NCI-H2171 (cell line): ENCODE data around the gene FER1L5.
"Not testable (repeated sequence)": the region's sequence is repeated elsewhere in the genome, so short reads cannot be mapped to it uniquely, and the experiment has no call there.

ENCODE experiments used
- DNase-seq: peaks from one replicate; lab custom pipeline; 2025; lab: John Stamatoyannopoulos, UW

FER1L5 gene

DNA sequence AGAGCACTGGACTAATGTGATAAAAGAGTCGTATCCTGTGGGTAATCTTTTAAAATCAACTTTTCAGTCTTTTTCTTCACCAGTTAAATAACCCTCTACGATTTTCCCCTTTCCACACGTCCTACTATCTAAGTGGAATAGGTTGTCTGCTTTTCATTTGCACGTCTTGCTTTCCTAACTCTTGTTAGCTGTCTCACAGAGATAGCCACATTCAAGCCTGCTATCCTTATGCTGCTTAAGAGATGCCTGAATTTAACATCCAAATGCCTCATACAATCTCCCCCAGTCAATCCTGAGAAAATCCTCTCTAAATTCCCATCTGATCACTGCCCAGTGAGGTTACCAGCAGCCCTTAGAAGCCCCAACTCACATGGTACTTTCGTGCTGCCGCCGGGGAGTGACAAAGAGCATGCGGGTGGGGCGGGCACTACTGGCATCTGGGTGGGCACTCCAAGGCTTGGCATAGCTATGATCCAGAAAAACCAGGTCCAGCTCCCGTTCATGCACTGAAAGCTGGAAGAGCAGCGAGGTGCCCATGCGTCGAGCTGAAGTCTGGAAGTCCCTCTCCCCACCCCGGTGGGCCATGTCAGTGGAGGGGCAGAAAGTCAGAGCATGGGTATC lies 5.9 kb upstream of the FER1L5 start:
- no peak for DNase-seq

DNA sequence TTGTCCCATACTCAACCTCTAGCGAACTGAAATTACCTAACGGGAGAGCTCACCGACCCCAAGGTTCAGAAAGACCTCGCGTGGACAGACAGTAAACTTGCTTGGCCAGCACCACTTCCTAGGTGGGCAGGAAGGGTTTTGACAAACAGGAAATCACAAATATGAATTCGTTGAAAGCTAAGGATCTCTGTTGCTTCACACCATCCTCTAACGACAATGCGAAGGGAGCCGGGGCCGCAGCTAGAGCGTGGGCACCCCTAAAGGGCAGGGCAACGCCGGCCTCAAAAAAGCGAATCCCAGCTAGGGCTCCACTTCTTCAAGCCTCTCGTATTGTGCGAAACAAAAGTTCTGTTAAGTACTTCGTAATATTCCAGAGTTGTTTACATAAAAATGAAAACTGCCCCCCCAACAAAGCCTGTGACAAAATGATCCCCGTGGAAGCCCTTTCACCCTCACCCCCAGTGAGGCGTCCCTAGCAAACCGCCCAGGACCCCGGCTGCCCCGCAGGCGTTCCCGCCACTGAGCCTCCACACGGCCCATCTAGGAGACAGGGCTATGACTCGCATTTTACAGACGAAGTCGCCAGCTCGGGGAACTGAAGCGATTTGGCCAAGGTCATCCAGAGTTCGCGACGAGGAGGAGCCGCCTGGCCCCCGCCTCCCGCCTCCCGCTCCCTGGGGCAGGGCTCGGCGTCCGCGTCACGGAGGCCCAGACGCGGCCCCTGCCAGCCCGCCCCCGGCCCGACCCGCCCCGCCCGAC lies 5.0 kb upstream of the FER1L5 start:
- DNase-seq: peak; percentile 71

DNA sequence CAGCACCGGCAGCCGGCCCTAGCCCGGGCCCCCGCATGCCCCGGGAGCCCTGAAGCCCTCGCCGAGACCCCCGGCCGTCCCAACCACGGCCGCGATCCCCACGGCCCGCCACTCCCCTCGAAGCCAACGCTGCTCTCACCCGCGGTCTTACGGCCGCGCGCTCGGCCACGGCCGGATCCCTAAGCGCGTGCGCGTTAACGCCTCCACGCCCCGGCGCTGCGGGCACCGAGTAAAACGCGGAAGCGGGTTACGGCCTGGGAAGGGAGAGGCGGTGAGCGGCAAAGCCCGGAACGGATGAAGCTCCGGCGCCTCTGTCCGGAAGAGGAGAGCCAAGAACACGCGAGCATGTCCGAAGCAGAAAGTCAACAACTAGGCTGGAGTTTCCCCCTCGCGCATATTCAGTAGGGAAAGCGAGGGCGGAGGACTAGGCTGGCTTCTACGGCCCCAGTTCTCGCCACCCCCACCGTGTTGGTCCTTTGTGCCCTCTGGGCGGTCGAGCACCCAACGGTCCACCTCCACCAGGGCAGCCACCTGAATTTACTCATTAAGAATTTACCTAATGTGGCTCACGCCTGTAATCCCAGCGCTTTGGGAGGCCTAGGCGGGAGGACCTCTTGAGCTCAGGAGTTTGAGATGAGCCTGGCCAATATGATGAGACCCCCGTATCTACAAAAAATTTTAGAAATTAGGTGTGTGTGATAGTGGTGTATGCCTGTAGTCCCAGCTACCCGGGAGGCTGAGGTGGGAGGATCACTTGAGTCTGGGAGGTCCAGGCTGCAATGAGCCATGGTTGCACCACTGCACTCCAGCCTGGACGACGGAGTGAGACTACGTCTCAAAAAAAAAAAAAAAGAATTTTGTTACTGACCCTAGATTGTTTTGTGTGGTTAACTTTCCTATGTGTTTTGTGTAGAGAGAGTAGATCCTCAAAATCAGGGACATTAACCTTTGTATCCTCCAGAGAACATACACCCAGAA lies 4.1 kb upstream of the FER1L5 start, which contains the start of gene KANSL3:
Gene KANSL3 (minus strand): TSS at position 169 of the 978 bp plus-strand sequence. CDS start 1,177 bp downstream, outside the sequence.
- DNase-seq: peak; percentile 89

DNA sequence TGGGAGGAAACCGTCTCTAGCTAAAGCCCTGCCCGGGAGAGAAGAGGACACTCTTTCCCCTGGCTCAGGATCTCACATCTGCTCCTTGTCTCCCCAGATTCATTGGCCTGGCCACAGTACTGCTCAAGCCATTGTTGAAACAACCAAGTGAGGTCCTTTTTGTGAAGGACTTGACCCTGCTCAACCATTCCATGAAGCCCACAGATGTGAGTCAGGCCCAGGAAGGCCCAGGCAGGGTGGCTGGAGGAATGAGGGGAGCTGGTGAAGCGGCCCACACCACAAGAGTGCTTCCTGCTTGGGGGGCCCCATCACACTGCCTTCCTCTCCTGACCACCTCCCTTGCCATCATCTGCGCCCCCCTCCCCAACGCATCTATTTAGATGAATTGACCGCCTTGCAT lies 5.1 kb downstream of the FER1L5 start:
- no peak for DNase-seq

DNA sequence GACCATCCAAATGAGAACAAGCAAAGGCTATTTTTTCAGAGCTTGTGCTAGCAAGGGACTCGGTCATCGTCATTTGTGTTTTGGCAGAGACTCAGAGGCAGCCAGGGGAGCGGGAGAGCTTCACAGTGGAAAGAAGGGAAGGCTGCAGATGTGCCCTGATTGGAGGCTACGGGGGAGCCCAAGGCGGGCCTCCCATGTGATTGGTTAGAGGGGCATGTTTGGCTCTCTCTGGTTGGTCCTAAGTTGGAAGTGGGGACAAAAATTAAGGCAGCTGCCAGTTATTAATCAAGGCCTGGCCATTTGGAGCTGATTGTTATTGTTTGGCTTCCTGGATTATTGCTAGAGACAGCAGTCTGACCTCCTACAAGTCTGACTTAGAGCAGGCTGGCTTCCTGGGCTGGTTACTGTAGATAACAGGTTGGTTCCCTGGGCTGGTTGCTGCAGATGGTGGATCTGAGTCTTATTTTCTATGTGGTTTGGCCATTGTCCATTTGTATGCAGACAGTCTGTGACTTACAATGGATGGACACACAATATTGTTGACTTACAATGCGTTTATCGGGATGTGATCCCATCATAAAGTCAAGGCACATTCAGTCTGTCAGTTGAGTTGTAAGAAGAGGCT lies 5.9 kb downstream of the FER1L5 start:
- no peak for DNase-seq

DNA sequence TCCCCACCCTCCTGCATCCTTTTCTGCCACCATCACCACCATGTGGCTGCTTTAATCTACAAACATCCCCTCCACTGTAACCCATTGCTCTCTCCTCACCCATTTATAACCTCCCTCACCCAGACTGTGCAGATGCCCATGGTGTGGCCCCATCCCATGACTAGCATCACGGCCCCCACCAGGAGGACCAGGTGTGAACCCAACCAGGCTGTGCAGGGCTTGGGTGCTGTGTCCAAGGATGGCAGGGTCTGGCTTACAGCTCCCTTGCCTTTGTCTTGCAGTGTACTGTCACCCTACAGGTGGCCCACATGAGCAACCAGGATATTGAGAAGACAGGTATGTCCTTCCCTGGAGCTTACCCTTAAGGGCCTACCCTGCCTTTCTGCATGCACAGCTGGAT lies 6.8 kb downstream of the FER1L5 start:
- no peak for DNase-seq

DNA sequence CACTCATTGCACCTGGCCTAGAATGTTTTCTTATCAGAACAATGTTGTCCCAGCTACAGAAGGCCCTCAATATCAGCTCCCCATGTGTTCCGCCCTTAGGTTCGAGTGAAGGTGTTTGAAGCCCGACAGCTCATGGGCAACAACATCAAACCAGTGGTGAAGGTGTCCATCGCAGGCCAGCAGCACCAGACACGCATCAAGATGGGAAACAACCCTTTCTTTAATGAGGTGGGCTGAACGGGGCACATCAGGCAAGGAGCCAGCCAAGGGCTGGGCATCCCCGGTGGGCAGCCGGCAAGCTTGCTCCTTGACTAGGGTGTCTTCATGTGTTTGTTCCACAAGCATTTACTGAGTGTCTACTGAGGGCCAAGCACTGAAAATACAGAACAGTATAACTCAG lies 9.2 kb downstream of the FER1L5 start:
- no peak for DNase-seq

DNA sequence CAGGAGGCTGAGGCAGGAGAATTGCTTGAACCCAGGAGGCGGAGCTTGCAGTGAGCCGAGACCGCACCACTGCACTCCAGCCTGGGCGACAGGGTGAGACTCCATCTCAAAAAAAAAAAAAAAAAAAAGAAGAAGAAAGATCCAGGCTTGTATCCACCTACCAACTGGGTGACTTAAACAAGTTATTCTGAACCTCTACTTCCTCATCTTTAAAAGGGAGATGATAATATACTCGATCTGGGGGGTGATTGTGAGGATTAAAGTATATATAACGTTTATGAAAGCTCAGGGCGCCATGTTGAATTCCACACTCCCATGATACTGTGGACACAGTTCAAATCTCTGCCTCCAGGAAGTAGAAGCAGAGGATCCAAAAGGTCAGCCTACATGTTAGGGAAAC lies 12.2 kb downstream of the FER1L5 start:
- not testable (repeated sequence) for DNase-seq

DNA sequence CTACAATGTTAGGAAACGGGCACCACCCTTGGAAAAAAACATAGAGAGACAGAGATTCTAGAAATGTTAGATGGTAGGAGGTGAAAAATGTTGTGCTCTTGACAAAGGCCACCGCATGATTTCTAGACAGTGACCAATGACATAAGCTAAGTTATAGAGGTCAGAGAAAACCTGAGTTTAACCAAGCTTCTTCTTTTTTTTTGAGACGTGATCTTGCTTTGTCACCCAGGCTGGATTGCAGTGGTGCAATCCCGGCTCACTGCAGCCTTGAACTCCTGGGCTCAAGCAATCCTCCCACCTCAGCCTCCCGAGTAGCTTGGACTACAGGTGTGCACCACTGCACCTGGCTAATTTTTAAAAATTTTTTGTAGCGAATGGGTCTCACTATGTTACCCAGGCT lies 13.0 kb downstream of the FER1L5 start:
- no peak for DNase-seq

DNA sequence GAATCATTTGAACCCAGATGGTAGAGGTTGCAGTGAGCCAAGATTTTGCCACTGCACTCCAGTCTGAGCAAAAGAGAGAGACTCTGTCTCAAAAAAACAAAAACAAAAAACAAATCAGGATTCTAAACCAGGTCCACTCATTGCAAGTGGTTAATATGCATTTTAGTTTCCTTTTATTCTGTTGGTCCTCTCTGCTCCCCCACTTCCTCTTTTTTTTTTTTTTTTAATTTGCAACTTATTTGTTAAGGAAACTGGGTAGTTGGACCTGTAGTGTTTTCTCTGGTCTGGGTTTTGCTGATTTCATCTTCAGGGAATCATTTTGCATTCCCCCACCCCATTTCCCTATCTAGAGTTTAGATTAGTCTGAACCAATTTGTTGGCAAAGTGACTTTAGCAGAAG lies 14.0 kb downstream of the FER1L5 start:
- no peak for DNase-seq

DNA sequence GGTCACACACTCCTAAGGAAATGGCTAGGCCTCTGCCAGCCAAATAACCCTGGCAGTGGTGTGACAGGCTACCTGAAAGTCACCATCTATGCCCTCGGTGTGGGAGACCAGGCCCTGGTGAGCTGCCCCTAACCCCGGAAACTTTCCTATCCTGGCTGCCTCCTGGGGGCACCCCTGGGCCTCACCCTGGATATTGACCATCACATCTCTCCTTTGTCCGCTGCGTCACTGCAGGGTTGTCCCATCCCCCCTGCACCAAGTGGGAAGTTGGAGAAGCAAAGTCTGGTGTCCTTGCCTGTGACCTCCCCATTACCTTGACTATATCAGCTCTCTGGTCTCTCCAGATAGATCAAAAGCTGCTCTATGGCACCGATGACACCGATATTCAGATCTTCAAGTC lies 18.8 kb downstream of the FER1L5 start:
- no peak for DNase-seq

DNA sequence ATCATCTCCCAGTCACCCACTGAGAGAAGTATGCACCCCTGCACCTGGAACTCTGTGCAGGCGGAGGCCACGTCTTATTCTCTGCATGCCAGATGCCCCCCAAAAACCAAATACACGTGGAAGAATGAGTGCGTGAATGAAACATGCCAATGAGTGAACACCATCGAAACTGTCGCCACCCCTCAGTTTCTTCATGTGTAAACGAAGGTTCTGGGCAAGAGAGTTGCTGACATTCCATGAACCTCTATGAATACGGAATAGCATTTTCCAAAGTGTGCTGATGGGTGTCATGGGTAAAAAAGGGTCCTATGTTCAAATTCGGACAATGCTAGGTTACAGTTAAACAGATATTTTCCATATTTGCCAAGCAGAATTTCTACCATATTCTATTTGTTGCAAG lies 19.8 kb downstream of the FER1L5 start:
- no peak for DNase-seq

DNA sequence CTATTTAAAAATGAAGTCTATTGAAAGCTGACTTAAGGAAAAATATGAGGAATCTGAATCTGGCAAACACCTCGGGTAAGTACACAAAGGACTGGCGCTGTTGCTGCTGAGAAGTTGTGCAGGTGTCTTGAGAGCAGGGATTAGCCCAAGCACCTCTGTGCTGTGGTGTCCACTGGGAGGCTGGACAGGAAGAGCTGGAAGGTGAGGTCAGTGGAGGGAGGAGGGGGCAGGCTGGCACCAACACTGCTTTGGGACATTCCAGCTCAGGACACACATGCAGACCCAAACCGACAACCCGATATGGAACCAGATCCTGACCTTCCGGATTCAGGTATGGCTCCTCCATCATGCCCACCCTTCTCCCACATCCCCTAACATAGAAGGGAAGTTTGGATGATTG lies 20.6 kb downstream of the FER1L5 start:
- no peak for DNase-seq

DNA sequence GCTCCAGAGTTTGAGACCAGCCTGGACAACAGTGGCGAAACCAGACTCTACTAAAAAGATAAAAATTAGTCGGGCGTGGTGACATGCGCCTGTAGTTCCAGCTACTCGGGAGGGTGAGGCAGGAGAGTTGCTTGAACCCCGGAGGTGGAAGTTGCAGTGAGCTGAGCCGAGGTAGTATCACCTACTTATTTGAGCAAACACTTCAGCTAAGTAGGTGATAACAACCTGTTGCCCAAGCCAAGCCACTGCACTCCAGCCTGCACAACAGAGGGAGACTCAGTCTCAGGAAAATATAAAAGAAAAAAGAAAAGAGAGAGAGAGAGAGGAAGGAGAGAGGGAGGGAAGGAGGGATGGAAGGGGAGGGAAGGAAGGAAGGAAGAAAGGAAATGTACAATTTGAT lies 21.3 kb downstream of the FER1L5 start:
- DNase-seq: no peak

DNA sequence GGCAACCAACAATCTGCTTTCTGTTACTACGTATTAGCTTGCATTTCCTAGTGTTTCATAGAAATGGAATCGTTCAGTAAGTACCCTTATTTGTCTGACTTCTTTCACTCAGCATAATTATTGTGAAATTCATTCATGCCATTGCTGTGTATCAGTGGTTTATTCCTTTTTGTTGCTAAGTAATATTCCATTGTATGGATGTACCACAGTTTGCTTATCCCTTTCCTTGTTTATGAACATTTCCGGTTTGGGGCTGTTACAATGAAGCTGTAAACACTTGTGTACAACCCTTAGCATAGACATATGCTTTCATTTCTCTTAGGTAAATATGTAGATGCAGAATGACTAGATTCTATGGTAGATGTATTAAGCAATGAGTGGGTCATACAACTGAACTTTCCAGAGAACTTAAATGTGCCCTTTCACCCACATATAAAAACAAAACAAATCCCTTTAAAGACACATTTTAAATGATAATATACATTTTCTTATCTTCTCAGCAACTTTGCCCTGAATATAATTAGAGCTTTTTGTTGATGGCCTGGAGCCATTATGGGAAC lies 21.9 kb downstream of the FER1L5 start:
- no peak for DNase-seq

DNA sequence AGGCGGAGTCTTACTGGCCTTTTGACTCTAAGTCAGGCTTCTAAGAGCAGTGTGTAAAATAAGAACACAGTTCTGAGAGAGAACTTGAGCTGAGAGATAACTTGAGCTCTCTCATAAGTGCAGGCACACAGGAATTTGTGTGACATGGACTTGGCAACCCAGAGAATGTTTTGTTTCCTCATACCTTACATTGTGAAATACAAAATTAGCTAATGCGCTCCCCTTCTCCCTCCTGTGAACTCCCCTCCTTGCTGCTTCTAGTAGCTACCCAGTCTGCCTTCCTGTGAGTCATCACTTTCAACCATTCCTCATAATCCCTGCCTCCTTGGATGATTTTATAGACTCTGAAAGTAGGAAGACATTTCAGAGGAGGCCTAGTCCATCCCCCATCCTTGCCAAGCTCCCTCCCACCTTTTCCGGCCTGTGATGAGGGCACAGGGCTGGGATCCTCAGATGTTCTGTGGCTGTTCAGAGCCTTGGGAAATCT lies 22.6 kb downstream of the FER1L5 start:
- no peak for DNase-seq

DNA sequence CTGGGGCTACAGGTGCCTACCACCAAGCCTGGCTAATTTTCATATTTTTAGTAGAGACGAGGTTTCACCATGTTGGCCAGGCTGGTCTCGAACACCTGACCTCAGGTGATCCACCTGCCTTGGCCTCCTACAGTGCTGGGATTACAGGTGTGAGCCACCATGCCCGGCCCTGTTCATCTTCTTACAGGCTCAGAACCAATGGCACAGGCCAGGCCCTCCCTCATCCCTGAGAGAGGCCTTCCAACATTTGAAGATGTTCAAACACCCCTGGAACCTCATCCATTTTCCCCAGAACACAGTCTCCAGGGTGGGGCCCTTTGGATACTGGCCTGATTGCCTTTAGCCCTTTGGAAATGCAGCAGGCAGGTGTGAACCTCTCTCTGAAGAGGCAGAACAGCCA lies 23.2 kb downstream of the FER1L5 start:
- DNase-seq: not testable (repeated sequence)

DNA sequence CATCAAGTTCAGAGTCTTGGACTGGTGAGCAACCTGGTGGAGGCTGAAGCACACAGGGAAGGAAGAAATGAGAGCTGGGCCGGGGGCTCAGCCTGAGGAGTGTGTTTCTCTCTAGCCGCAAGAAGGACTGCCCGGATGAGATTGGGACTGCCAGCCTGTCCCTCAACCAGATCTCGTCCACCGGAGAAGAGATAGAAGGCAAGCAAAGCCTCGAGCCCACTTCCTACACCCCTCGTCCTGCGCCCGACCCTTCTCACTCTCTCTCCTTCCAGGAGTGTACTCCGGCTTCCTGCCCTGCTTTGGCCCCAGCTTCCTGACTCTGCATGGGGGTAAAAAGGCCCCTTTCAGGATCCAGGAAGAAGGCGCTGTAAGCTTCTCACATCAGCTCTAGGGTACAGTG lies 26.2 kb downstream of the FER1L5 start:
- DNase-seq: no peak

DNA sequence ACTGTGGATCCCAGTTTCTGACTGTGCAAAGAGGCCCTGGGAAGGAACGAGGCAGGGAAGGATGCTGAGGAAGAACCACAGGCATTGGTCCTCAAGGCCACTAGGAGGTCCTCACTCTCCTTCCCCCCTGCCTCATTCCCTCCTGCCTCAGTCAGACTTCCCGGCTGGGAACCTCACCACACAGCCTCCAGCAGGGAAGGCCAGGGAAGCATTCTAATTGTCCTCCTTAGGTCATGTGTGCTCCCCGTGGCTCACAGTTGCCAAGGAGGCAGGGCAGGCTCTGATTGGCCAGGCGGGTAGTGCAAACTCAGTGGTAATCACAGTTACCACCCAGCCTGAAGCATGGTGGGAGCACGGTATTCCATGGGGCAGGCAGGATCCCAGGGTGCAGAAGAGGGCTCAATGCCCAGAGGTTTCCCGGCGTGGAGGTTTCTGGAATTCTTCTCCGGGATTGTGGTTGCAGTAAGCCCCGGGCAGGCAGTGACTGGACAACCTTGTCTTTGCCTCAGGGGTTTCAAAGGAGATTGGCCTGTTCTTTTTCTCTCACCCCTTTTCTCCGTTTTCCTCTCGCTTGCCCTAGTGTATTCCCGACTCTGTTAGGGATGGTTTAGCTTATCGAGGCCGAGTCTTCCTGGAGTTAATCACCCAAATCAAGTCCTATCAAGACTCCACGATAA lies 27.1 kb downstream of the FER1L5 start:
- DNase-seq: no peak

DNA sequence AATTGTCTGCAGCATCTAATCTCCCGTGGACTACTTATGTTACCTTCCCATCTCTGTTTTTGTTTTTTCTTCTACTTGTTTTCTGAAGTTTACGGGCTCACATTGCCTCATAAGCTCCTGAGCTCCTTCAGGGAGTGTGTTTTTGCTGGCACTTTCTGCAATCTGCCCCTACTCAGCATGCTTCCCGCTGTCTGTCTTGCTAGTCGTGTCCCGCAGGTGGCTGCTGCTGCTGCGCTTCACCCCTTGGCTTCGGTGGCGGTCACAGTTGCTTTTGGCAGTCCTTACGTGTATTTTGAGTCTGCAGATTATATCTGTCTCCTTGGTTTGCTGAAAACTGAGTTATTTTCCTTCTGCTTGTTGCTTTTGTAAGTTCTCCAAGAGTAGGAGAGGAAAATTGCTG lies 37.3 kb downstream of the FER1L5 start:
- DNase-seq: no peak

DNA sequence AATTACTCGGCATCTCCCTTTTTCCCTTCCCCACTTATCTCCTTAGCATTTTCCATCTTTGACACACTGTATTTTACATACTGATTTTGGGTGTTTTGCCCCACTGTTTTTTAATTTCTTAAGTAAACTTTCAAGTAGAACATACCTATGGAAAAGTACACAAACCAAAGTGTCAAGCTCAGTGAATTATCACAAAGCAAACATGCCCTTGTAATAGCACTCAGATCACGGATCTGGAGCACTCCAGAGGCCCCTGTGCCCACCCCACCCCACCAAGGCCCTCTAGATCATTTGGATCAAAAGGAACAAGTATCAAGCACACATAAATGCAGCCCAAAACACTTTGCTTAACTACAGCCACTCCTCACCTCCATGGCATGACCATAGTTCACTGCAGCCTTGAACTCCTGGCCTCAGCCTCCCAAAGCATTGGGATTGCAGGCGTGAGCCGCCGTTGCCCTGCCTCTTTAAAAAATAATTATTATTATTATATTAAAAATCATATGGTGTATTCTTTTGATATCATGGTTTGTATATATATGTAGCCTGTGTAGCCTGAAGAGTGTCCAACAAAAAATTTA lies 38.1 kb downstream of the FER1L5 start:
- DNase-seq: no peak
